ENCODE data around the gene SPACDR. TPM values are rescaled to one million over a fixed set of nuclear protein-coding genes. Genes with fewer than 3 reads are reported as not detected.

The SPACDR gene
- total and polyA plus RNA-seq, 9 donors: 0.98 to 3.4 (median 1.5) TPM

DNA sequence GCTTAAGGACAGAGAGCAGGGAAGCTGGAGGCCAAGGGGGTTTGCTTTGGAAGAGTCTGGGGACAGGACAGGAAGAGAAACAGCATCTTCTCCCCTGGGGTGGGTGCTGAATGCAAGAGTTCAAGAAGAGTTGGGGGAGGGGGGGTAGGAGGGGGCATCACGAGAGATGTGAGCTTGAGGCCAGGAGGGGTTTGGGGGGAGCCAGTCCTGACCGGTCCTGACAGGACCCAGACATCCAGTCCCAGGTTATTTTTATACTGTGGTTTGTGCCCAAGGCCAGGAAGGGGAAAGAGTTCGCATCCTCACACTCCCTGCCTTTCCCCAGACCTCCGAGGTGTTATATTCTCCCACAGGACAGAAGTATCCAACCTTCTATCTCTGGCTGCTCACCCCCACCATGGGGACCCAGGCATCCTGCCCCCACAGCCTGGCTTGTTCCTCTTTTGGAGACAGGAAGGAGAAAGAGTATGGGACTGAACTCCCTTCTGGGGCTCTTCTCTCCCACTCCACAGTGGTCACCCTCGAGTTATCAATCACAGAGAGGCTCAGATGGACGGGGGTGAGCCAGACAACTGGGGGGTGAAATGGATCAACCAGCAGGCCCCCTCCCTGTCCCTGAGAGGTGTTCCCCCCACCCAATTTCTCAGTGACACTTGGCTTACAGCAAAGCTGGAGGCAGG, 12.2 kb upstream of the SPACDR start:
- no peaks in the 10 kb centered on the region for H3K27me3 ChIP-seq (ENCODE audit: control insufficient read depth, insufficient read depth, low read length)
- no peaks in the 10 kb centered on the region for H3K9me3 ChIP-seq (replicated peaks; ENCODE audit: control insufficient read depth, low read depth, low read length)
- H3K4me3 ChIP-seq (ENCODE audit: low read length): peak overlapping the region; percentile 63
- no CpG with 5 or more reads among the region's 6 CpGs for WGBS (ENCODE audit: insufficient coverage)
- H3K4me1 ChIP-seq (ENCODE audit: control insufficient read depth, insufficient read depth, low read length): peaks cover 45% of the 10 kb centered on the region
- H3K36me3 ChIP-seq (ENCODE audit: control insufficient read depth, insufficient read depth, low read length): peaks cover 32% of the 10 kb centered on the region
- H3K27ac ChIP-seq (ENCODE audit: low read length): peak overlapping the region; percentile 51
- DNase-seq: no peak

DNA sequence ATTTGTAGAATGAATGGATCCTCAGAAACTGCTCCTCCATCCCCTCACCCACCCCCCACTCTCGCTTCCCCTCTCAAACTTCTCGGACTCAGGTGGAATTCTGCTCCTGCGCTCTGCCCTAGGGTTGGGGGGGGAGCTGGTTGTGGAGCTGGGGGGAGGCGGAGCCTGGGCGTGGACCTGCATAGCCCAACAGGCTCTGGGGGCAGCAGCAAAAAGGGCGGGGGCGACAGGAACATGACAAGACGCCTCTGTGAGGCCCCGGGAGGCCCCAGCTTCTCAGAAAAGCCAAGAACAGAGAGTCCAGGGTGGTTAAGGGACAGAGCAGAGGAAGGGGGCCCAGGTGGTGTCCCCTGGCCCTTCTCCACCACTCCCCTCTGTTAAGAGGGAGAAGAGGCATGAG, 11.5 kb upstream of the SPACDR start:
- DNase-seq: peak; percentile 65
- peak overlapping the region; percentile 51 for H3K27ac ChIP-seq (ENCODE audit: low read length)
- peaks cover 45% of the 10 kb centered on the region for H3K4me1 ChIP-seq (ENCODE audit: control insufficient read depth, insufficient read depth, low read length)
- H3K36me3 ChIP-seq (ENCODE audit: control insufficient read depth, insufficient read depth, low read length): peaks cover 37% of the 10 kb centered on the region
- peak overlapping the region; percentile 11 for H3K4me3 ChIP-seq (ENCODE audit: low read length)
- no CpG with 5 or more reads among the region's 9 CpGs for WGBS (ENCODE audit: insufficient coverage)
- no peaks in the 10 kb centered on the region for H3K27me3 ChIP-seq (ENCODE audit: control insufficient read depth, insufficient read depth, low read length)
- no peaks in the 10 kb centered on the region for H3K9me3 ChIP-seq (replicated peaks; ENCODE audit: control insufficient read depth, low read depth, low read length)

DNA sequence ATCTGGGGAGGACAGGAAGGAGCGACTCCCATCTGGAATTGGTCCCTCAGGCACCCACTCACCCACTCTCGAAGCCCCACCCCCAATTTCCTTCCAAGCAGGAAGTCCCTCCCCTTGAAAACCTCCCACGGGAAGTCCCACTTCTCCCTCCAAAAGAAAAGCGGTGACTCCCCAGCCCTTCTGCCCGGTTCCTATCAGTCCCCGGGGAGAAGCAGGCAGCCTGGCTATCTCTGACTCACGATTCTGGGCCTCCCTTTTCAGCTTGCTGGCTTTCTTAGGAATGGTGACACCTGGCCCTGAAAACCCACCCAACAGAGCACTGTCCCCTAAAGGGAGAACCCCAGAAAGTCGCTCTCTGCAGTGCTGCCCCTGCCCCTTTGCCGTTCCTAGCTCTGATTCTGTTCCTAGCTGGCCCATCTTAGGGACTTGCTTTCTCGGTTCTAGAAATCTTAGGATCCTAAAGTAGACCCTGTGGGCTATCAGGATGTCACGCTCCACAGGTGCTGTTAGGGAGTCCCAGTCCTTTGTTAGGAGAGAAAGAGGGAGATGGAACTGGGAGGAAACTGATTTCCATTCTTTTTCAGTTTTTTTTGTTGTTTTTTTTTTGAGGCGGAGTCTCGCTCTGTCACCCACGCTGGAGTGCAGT, 8.9 kb upstream of the SPACDR start:
- Histone ChIP-seq H3K9me3 (replicated peaks; ENCODE audit: control insufficient read depth, low read depth, low read length) (no peaks in the 10 kb centered on the region), H3K4me3 (ENCODE audit: low read length) (no peak overlapping the region), H3K4me1 (ENCODE audit: control insufficient read depth, insufficient read depth, low read length) (peaks cover 53% of the 10 kb centered on the region), H3K27ac (ENCODE audit: low read length) (no peak overlapping the region), H3K27me3 (ENCODE audit: control insufficient read depth, insufficient read depth, low read length) (no peaks in the 10 kb centered on the region), H3K36me3 (ENCODE audit: control insufficient read depth, insufficient read depth, low read length) (peaks cover 46% of the 10 kb centered on the region)
- WGBS (ENCODE audit: insufficient coverage): 47% methylated on average over 10 of the region's 14 CpGs
- no peak for DNase-seq

GRCh38 chr7:100472121-100472851, 8.2 kb upstream of the SPACDR start:
- no peak for DNase-seq
- WGBS (ENCODE audit: insufficient coverage): 51% methylated on average over 15 of the region's 16 CpGs
- no peaks in the 10 kb centered on the region for H3K9me3 ChIP-seq (replicated peaks; ENCODE audit: control insufficient read depth, low read depth, low read length)
- H3K4me3 ChIP-seq (ENCODE audit: low read length): no peak overlapping the region
- H3K27me3 ChIP-seq (ENCODE audit: control insufficient read depth, insufficient read depth, low read length): no peaks in the 10 kb centered on the region
- H3K4me1 ChIP-seq (ENCODE audit: control insufficient read depth, insufficient read depth, low read length): peaks cover 56% of the 10 kb centered on the region
- H3K36me3 ChIP-seq (ENCODE audit: control insufficient read depth, insufficient read depth, low read length): peaks cover 53% of the 10 kb centered on the region
- H3K27ac ChIP-seq (ENCODE audit: low read length): no peak overlapping the region

DNA sequence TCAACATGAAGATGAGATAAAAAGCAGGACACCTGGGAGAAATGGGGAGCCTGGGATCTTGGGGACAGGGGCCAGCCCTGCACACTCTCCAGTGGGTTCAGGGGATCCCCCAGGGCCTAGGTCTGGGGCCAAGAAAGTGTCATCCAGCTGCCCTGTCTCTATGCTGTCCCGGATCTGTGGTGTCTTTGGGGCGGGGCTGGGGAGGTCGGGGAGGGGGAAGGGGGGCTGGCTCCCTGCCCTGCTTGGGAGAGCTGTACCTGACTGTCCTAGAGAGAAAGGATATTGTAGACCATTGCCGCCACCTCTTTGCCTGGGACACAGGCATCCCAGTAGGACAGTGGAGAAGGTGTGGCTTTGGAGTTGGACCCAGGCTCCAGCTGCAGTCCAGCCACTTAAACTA, 7.0 kb upstream of the SPACDR start:
- H3K4me1 ChIP-seq (ENCODE audit: control insufficient read depth, insufficient read depth, low read length): peaks cover 56% of the 10 kb centered on the region
- no CpG with 5 or more reads among the region's 4 CpGs for WGBS (ENCODE audit: insufficient coverage)
- no peak overlapping the region for H3K4me3 ChIP-seq (ENCODE audit: low read length)
- H3K27me3 ChIP-seq (ENCODE audit: control insufficient read depth, insufficient read depth, low read length): no peaks in the 10 kb centered on the region
- no peaks in the 10 kb centered on the region for H3K9me3 ChIP-seq (replicated peaks; ENCODE audit: control insufficient read depth, low read depth, low read length)
- H3K36me3 ChIP-seq (ENCODE audit: control insufficient read depth, insufficient read depth, low read length): peaks cover 54% of the 10 kb centered on the region
- no peak for DNase-seq
- no peak overlapping the region for H3K27ac ChIP-seq (ENCODE audit: low read length)

- H3K27ac ChIP-seq (ENCODE audit: low read length): no peak overlapping the region
- no peaks in the 10 kb centered on the region for H3K9me3 ChIP-seq (replicated peaks; ENCODE audit: control insufficient read depth, low read depth, low read length)
- 20% methylated on average over 10 of the region's 13 CpGs for WGBS (ENCODE audit: insufficient coverage)
- peaks cover 57% of the 10 kb centered on the region for H3K4me1 ChIP-seq (ENCODE audit: control insufficient read depth, insufficient read depth, low read length)
- no peaks in the 10 kb centered on the region for H3K27me3 ChIP-seq (ENCODE audit: control insufficient read depth, insufficient read depth, low read length)
- peaks cover 47% of the 10 kb centered on the region for H3K36me3 ChIP-seq (ENCODE audit: control insufficient read depth, insufficient read depth, low read length)
- H3K4me3 ChIP-seq (ENCODE audit: low read length): no peak overlapping the region
- DNase-seq: peak; percentile 84
Observed at GRCh38 chr7:100469227-100470044, 5.4 kb upstream of the SPACDR start.

DNA sequence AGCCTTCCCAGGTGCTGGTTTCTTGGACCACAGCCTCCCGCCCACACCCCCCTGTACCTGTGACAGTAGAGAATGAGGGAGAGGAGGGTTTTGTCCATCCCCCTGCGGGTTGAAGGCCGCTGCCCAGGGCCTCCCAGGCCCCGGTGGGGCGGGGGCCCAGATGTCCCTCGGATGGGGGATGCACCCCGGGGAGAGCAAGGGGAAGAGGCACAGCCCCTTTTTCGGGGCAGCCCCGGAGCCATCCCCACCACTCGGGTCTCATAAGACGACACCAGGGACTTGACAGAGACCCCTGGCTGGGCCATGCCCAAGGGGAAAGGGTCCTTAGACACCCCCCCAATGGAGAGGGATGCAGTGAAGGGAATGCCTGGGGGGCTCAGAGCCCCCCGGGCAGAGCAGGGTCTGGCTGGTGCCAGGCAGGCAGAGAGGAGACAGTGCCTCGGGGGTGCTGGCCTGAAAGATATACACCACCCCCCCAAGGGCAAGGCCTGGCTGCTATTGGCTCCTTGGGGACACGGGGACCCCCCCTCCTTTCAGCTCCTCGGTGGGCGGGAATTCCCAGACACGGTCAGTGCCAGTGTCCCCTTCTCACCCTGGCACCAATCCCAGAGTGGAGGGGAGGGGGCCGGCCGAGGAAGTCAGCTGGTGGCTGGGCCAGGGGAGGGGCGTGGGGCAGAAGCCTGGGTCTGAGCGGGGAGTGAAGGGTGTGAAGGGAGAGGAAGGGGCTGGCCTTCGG, 3.7 kb upstream of the SPACDR start:
- peak; percentile 66 for DNase-seq
- WGBS (ENCODE audit: insufficient coverage): 73% methylated on average over 11 of the region's 22 CpGs
- Histone ChIP-seq H3K27ac (ENCODE audit: low read length) (peak overlapping the region; percentile 42), H3K4me3 (ENCODE audit: low read length) (no peak overlapping the region), H3K36me3 (ENCODE audit: control insufficient read depth, insufficient read depth, low read length) (peaks cover 38% of the 10 kb centered on the region), H3K9me3 (replicated peaks; ENCODE audit: control insufficient read depth, low read depth, low read length) (no peaks in the 10 kb centered on the region), H3K4me1 (ENCODE audit: control insufficient read depth, insufficient read depth, low read length) (peaks cover 61% of the 10 kb centered on the region), H3K27me3 (ENCODE audit: control insufficient read depth, insufficient read depth, low read length) (no peaks in the 10 kb centered on the region)

GRCh38 chr7:100466653-100467605, 2.9 kb upstream of the SPACDR start:
- H3K9me3 ChIP-seq (replicated peaks; ENCODE audit: control insufficient read depth, low read depth, low read length): no peaks in the 10 kb centered on the region
- peaks cover 59% of the 10 kb centered on the region for H3K4me1 ChIP-seq (ENCODE audit: control insufficient read depth, insufficient read depth, low read length)
- no peak for DNase-seq
- H3K27ac ChIP-seq (ENCODE audit: low read length): peak overlapping the region; percentile 55
- H3K36me3 ChIP-seq (ENCODE audit: control insufficient read depth, insufficient read depth, low read length): peaks cover 33% of the 10 kb centered on the region
- H3K4me3 ChIP-seq (ENCODE audit: low read length): no peak overlapping the region
- WGBS (ENCODE audit: insufficient coverage): 72% methylated on average over 18 of the region's 32 CpGs
- H3K27me3 ChIP-seq (ENCODE audit: control insufficient read depth, insufficient read depth, low read length): no peaks in the 10 kb centered on the region

Data from muscle of leg (tissue), 11 donors.